Neural crest cell (in vitro differentiated cells): Measurements from ENCODE around the gene BPIFB6. TPM values are rescaled to one million over a fixed set of nuclear protein-coding genes. Genes with fewer than 3 reads are reported as not detected.

Experiments
- DNase-seq: peaks from one replicate; pipeline ENCODE4 v3.0.0; 2021; ENCODE audit warnings: low read depth, mixed read lengths, low spot score
- H3K27ac Mint-ChIP-seq: one replicate; pipeline ENCODE4 v1.8.0; 2021; ENCODE audit warnings: mild to moderate bottlenecking, mixed read lengths; ENCODE audit not compliant: unreplicated experiment
- H3K27me3 Mint-ChIP-seq: 2 replicates; pipeline ENCODE4 v1.8.0; 2021; ENCODE audit warnings: low read depth, mild to moderate bottlenecking, mixed read lengths
- H3K36me3 Mint-ChIP-seq: 2 replicates; pipeline ENCODE4 v1.8.0; 2021; ENCODE audit warnings: low read depth, mild to moderate bottlenecking, mixed read lengths
- H3K4me1 Mint-ChIP-seq: 2 replicates; pipeline ENCODE4 v1.8.0; 2021; ENCODE audit warnings: mixed read lengths
- H3K4me3 Mint-ChIP-seq: one replicate; pipeline ENCODE4 v1.8.0; 2021; ENCODE audit warnings: mild to moderate bottlenecking, mixed read lengths
- H3K9me3 Mint-ChIP-seq: 2 replicates; pipeline ENCODE4 v1.8.0; 2021; ENCODE audit warnings: mixed read lengths
- total RNA-seq: library from RNA; stranded (reverse); gene quantifications from 2 replicates; pipeline ENCODE4 v1.2.1, GENCODE V29; 2021
- TF ChIP-seq, protein P1 (sequence below): fragments of 200-600 bp; sonication (generic); conservative IDR thresholded peaks from 2 replicates; pipeline ENCODE4 v1.5.0; 2021; ENCODE audit warnings: antibody characterized with exemption, mild to moderate bottlenecking

Gene BPIFB6
- total RNA-seq, 1 donor from 2014 or later: not detected

DNA sequence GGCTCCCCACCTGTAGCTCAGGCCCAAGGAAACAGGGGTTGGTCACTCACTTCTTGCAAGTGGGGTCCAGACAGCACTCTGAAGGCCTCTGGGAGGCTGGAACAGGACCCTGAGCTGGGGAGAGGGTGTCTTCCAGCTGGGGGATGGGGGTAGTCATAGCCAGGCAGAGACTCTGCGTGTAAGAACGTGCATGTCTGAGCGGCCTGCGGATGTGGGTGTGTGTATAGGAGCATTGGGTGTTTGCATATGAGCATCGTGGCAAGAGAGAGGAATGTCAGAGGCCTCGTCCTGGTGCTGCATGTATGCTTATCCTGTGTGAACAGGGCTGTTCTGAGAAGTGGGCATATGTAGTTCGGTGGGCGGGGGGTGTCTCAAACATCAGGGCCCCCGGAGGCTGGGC is 34.3 kb downstream of the BPIFB6 start:
- Mint-ChIP-seq H3K4me1 (peaks cover 22% of the 10 kb centered on the region), H3K36me3 (no peaks in the 10 kb centered on the region), H3K27ac (no peak overlapping the region), H3K4me3 (no peak overlapping the region), H3K9me3 (no peaks in the 10 kb centered on the region), H3K27me3 (no peaks in the 10 kb centered on the region)
- TF ChIP-seq, protein P1, sequence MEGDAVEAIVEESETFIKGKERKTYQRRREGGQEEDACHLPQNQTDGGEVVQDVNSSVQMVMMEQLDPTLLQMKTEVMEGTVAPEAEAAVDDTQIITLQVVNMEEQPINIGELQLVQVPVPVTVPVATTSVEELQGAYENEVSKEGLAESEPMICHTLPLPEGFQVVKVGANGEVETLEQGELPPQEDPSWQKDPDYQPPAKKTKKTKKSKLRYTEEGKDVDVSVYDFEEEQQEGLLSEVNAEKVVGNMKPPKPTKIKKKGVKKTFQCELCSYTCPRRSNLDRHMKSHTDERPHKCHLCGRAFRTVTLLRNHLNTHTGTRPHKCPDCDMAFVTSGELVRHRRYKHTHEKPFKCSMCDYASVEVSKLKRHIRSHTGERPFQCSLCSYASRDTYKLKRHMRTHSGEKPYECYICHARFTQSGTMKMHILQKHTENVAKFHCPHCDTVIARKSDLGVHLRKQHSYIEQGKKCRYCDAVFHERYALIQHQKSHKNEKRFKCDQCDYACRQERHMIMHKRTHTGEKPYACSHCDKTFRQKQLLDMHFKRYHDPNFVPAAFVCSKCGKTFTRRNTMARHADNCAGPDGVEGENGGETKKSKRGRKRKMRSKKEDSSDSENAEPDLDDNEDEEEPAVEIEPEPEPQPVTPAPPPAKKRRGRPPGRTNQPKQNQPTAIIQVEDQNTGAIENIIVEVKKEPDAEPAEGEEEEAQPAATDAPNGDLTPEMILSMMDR: no peak
- no peak for DNase-seq

- no peak overlapping the region for H3K4me3 Mint-ChIP-seq
- H3K36me3 Mint-ChIP-seq: no peaks in the 10 kb centered on the region
- no peak for DNase-seq
- peaks cover 13% of the 10 kb centered on the region for H3K4me1 Mint-ChIP-seq
- no peaks in the 10 kb centered on the region for H3K27me3 Mint-ChIP-seq
- no peaks in the 10 kb centered on the region for H3K9me3 Mint-ChIP-seq
- TF ChIP-seq, protein P1: no peak
- no peak overlapping the region for H3K27ac Mint-ChIP-seq
These were observed 36.4 kb downstream of the BPIFB6 start for GRCh38 chr20:33067806-33068205.

DNA sequence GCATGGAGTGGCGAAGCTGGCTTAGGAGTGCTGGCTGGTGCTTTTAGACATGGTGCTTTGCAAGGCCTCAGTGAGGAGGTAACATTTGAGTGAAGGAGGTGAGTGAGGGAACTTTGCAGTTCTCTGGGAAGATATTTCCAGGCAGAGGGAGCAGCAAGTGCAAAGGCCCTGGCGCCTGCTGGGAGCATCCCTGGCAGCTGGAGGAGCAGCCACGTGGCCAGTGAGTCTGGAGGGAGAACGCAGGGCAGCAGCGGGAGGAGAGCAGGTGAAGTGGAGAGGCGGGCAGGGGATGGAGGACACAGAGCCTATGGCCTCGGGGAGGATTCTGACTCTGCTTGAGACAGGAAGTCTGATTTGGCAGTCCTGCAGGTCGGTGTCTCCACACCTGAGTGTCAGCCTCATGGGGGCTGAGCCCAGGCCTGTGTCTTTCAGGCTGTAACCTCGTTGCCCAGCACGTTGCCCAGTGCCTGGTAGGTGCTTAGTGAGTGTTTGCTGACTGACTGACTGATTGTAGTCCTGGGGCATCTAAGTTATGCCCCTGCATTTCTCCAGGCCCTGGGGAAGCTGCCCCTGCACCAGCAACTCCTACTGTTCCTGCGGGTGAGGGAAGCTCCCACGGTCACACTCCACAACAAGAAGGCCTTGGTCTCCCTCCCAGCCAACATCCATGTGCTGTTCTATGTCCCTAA is 36.9 kb downstream of the BPIFB6 start:
- Mint-ChIP-seq H3K27me3 (no peaks in the 10 kb centered on the region), H3K27ac (no peak overlapping the region)
- no peak for DNase-seq

DNA sequence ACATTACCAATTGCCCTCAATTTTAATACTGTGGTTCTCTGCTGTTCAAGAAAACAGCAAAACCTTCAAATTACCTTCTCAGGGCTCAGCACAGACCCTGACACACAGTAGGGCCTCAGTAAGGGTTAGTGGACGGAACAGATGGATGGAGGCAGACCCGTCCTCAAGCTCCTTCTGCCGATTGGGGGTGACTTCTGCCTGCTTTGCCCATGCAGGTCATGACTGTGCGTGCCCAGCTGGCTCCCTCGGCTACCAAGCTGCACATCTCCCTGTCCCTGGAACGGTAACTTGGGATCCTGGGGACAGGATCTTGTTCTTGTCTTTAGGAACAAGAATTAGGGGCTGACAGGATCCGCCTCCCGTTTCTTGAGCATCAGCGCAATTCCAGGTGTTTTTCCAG is 38.2 kb downstream of the BPIFB6 start:
- H3K4me1 Mint-ChIP-seq: peaks cover 5% of the 10 kb centered on the region
- H3K27ac Mint-ChIP-seq: peak overlapping the region; percentile 5
- no peaks in the 10 kb centered on the region for H3K27me3 Mint-ChIP-seq
- DNase-seq: no peak
- TF ChIP-seq, protein P1: no peak
- H3K36me3 Mint-ChIP-seq: no peaks in the 10 kb centered on the region
- no peak overlapping the region for H3K4me3 Mint-ChIP-seq
- no peaks in the 10 kb centered on the region for H3K9me3 Mint-ChIP-seq

More for the DNA sequence above, 36.9 kb downstream of the BPIFB6 start:
- no peak overlapping the region for H3K4me3 Mint-ChIP-seq
- H3K4me1 Mint-ChIP-seq: peaks cover 7% of the 10 kb centered on the region
- no peaks in the 10 kb centered on the region for H3K36me3 Mint-ChIP-seq
- TF ChIP-seq, protein P1: no peak
- H3K9me3 Mint-ChIP-seq: no peaks in the 10 kb centered on the region

DNA sequence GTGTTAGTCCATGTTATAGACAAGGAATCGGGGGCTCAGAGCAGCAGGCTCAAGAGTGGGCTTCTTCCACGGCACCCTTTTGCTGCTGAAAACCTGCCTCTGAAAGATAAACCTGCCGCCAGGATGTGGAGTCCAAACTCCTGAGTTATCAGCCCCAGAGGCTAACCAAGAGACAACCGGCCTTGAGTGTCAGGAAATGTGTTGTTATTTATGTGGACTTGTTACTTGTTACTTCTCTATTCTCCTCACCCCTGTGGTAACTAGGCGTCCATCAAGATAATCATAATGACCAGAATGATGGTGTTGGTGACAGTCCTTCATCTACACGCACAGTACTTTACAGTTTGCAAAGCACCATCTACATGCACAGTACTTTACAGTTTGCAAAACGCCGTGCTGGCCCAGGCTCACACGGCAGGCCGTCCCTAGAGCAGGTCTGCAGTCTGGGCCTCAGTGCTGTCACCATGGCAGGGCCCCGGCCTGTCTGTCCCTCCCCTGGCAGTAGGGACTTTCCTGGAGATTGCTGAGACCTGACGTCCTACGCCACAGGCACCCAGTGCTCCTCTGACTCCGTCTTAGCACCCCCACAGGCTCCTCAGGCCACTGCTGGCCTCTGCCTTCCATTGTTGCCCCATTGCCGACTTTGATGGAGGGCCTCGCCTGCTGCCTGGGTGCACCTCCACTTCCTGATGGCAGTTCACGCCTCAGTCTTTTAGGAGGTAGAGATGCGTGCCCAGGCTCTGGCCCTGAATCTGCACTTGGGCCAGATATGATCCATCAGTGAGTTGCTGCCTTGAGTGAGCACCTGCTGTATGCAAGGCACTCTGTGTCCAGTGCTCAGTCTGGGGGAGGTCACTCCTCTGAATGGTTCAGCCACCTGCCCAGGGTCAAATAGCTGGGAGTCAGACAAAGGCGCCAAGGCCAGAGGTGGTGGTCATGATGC is 38.9 kb downstream of the BPIFB6 start:
- H3K4me1 Mint-ChIP-seq: peaks cover 5% of the 10 kb centered on the region
- TF ChIP-seq, protein P1: no peak
- H3K4me3 Mint-ChIP-seq: no peak overlapping the region
- H3K27ac Mint-ChIP-seq: peak overlapping the region; percentile 5
- H3K36me3 Mint-ChIP-seq: no peaks in the 10 kb centered on the region
- no peak for DNase-seq
- H3K9me3 Mint-ChIP-seq: no peaks in the 10 kb centered on the region
- peaks cover 3% of the 10 kb centered on the region for H3K27me3 Mint-ChIP-seq
